IMR-90 (cell line): ENCODE measurements around the gene RNF223.

ENCODE experiments used
- CTCF ChIP-seq: conservative IDR thresholded peaks from 2 replicates; pipeline ENCODE4 v1.5.1; 2012; ENCODE audit warnings: mild to moderate bottlenecking, low read depth, low read length, improper control_type of control experiment
- FOS ChIP-seq: fragments of 150-350 bp; IDR thresholded peaks from 2 replicates; pipeline ENCODE4 v1.6.1; 2016; ENCODE audit warnings: low read depth, low read length
- MAZ ChIP-seq: IDR thresholded peaks from 2 replicates; pipeline ENCODE4 v1.6.1; 2012; ENCODE audit warnings: low read depth, mild to moderate bottlenecking, low read length, improper control_type of control experiment, moderate library complexity, borderline replicate concordance
- MXI1 ChIP-seq: IDR thresholded peaks from 2 replicates; pipeline ENCODE4 v1.6.1; 2012; ENCODE audit warnings: low read depth, mild to moderate bottlenecking, low read length, moderate library complexity, borderline replicate concordance
- NFE2L2 ChIP-seq: fragments of 150-350 bp; IDR thresholded peaks from 2 replicates; pipeline ENCODE4 v1.6.1; 2016; ENCODE audit warnings: low read depth, mild to moderate bottlenecking, low read length
- POLR2A ChIP-seq: IDR thresholded peaks from 2 replicates; pipeline ENCODE4 v1.6.1; 2012; ENCODE audit warnings: mild to moderate bottlenecking, low read depth, low read length
- RAD21 ChIP-seq: IDR thresholded peaks from 2 replicates; pipeline ENCODE4 v1.6.1; 2012; ENCODE audit warnings: low read length, improper control_type of control experiment
- RCOR1 ChIP-seq: IDR thresholded peaks from 2 replicates; pipeline ENCODE4 v1.6.1; 2012; ENCODE audit warnings: mild to moderate bottlenecking, low read length, improper control_type of control experiment; ENCODE audit not compliant: insufficient replicate concordance
- RFX5 ChIP-seq: IDR thresholded peaks from 2 replicates; pipeline ENCODE4 v1.8.0; 2012; ENCODE audit warnings: low read depth, mild to moderate bottlenecking, low read length, moderate library complexity
- USF2 ChIP-seq: fragments of 150-350 bp; IDR thresholded peaks from 2 replicates; pipeline ENCODE4 v1.6.1; 2017; ENCODE audit warnings: mild to moderate bottlenecking, antibody characterized with exemption, low read length, low read depth

GRCh38 chr1:1021010-1021919 is 52.8 kb downstream of the RNF223 start:
- TF ChIP-seq POLR2A (no peak), RFX5 (no peak), CTCF (no peak), NFE2L2 (no peak), USF2 (no peak), MAZ (peak; percentile 53; the same call in 1 of the 2 replicates), RAD21 (no peak), RCOR1 (no peak), MXI1 (no peak), FOS (no peak)
